Measurements from ENCODE around the gene FLNA.
A peak's percentile ranks its signal among the peaks of the same experiment; 100 is the strongest.
"Not testable (repeated sequence)": the region's sequence is repeated elsewhere in the genome, so short reads cannot be mapped to it uniquely, and the experiment has no call there.

FLNA gene

DNA sequence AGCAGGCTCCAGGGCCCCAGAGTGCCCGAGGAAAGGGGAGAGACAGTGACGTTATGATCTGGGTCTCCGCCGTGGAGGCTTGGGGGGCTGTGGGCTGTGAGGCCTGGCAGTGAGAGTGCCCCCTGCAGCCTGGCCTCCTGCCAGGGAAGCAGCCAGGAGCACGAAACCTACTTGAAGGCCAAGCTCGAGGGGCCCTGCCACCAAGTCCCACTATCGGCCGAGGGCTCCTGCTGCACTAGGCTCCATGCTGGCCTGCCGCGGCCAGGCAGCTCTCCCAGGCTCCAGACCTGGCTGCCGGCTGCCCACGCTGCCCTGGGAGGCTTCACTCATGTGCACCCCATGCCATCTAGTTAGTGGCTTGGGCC, 18.7 kb downstream of the FLNA start:
- no peak for DNase-seq

DNA sequence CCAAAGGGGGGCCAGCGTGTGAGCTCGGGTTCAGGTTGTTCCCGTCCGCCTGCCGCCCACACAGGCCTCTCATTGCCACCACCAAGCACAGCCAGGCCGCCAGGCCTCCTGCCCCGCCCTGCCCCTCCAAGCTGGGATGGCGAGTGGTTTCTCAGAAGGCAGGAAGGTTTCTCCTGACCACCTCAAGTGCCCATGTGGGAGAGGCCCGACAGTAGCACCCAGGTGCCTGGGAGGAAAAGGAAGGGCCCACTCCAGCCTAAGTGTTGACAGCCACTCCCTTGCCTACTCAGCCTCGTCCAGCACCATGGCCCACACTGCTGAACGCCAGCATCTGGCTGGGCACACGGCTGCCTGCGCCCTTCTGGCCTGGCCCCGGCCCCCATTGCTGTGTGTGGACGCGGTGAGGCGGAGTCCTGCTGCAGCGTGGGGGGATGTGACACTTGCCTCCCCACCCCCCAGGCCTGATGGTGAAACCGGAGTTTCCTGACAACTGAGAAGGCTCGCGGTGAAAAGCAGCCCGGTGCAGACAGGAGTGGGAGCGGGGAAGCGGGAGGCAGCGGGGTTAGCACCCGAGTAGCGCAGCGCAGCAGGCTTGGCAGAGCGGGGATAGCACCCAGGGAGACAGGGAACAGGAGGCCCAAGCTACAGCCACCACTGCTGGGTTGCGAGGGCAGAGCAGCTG, 19.2 kb downstream of the FLNA start:
- no peak for DNase-seq

DNA sequence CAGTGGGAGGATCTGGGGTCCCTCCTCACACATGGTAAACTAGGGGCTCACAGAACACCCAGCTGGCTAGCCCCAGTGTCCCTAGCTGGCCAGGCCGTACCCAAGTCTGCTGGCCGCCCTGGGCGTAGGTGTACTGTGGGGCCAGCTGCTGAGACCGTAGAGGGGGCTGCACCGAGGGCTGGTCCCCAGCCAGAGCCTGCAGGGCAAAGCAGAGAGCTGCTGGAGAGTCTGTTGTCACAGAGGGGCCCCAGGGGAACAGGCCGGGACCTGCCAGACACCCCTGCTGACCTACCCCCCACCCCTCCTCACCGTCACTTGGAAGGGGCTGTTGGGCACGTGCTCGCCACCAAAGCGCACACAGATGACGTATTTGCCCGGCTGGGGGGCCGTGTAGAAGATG, 19.9 kb downstream of the FLNA start:
- DNase-seq, result no peak

DNA sequence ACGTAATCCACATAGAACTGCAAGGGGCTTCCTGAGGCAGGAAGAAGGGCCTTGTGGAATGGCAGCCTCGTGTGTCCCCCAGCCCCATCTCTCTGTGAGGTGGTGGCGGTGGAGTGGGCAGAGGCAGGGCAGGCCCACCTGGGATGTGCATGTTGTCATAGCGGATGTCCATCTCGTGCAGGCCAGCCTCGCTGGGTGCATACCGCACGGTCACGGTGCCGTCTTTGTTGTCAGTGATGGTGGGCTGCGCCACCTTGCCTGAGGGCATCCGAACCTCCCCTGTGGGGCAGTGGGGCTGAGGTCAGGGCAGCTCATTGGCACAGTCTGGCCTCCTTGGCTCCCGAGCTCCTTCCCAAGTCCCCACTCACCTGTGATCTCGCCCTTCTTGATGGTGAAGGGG, 20.4 kb downstream of the FLNA start:
- DNase-seq, result no peak

DNA sequence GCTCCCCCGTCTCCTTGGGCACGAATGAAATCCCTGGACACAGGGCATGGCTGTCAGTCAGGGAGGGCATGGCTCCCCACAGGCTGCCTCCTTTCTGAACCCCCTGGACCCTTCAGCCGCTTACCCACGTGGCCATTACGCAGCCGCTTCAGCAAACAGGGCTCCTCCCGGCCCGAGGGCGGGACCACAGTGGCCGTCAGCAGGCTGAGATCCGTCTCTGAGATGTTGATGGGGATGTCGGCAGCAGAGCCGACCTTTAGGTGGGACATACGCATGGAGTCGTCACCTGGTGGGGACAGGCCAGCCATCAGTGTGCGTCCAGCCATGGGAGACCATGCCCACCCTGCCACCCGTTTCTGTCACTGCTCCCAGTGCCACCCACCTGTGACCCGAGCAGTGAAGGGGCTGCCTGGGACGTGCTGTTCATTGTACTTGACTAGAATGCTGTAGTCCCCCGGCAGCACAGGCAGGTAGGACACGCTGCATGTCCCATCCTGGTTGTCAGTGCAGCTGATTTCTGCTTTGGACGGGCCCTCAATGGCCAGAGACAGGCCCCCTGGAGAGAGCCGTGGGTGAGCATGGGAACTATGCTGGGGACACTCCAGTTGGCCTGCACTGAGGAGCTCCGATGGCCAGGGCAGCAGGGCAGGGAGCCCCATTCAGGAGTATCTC, 21.1 kb downstream of the FLNA start:
- DNase-seq, result no peak

DNA sequence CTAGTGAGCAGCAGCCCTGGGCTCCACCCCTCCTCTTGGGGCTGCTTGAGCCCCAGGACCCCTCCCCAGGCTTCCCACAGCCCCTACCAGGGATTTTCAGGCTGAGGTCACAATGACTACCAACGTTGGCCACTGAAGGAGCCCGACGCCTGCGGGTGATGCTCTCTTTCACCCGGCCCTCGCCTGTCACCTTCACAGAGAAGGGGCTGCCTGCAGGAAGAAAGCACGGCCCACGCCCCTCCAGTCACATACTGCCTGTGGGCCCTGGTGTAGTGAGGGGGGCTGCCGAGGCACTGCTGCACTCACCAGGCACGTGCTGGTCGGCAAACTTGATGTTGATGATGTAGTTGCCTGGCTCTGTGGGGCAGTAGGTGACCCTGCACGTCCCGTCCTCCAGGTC, 22.0 kb downstream of the FLNA start:
- no peak for DNase-seq

DNA sequence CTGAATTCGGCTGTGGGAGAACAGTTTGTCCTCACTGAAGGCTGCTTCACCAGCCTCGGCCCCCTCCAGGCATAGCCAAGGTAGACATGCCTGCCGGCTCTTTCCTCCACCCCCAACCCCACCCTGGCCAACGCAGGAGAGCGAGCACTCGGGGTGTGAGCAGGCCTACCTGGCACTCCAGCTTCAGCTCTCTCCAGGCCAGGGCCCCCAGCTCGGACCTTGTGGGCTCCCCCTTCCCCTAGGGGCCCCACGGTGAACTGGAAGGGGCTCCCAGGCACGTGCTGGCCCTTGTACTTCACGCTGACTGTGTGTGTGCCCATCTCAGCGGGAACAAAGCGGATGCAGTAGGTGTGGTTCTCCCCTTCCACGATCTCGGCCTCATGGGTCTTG, 22.4 kb downstream of the FLNA start:
- no peak for DNase-seq

DNA sequence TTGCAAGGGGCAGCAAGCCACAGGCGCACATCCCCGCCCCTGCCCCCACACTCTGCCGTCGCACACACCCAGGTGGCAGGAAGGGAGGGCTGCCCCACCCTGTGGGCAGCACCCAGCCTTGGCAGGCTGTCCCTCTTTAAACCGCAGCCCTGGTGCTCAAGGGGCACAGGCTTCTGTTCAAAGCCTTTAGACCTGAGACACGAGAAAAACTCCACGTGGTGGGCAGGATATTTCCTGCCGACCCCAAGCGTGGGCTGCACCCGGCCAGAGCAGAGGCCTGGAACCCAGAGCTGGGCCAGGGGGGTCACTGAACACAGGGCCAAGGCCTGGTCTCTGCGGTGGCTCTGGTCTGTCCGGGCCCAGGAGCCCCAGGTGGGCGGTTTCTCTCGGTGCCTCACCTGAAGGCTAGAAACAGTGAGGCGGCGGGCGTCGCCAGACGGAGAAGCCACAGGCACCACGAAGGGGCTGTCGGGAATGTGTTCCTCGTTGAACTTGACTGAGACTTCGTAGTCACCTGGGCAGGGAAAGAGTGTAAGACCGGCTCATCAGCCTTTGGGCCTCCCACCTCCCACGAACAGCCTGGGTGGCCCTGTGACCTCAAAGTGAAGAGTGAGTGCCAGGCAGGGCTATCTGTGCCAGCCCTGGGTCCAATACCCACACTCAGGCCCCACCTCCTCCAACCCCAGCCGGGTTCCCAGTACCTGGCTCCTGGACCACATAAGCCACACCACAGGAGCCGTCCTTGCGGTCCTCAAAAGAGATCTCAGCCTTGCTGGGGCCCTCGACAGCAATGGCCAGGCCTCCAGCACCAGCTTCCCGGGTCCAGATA, 23.0 kb downstream of the FLNA start:
- no peak for DNase-seq

DNA sequence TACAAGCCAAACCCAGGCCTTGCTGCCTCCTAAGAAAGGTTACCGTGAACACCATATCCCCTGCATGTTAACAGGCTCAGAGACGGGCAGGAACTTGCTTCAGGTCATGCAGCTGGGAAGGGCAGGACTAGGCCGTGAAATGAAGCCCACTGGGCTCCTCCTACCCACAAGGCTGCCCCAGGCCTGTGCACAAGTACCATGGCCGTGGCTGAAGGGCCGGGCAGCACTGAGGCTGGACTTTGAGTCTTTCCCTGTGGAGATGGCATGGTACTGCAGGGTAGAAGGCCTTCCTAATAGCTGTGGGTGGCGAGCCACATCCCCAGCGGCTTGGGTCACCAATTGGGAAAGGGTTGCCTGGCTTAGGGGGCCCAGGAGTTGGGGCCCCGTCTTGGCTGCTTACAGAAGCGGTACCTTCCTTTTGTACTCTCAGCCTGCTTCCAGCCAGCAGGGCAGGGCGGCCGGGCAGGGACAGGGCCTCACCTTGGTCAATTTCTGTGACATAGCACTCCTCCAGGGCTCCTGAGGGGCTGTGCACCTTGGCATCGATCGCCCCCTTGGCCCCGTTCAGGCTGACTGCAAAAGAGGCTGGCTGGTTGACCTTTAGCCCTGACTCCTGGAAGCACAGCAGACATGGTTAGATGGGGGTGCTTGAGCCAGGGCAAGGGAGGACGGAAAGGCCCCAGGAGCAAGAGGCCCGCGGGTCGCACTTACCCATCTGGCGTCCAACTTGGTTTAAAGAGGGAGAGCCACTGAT, 23.8 kb downstream of the FLNA start:
- no peak for DNase-seq

DNA sequence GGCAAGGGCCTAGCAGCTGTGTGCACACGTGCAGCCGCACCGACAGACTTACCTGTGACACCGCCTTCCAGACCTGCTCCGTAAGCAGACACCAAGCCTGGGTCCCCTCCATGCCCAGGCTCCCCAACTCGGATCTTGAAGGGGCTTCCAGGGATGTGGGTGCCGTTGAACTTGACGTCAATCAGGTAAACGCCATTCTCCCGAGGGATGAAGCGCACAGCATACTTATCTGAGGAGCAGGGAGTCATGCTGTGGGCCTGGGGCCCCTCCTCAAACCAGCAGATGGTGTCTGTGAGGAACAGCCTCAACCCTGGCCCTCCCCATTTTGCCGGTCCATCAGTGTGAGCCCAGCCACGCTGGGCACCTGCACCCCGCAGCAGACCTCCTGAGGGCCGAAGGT, 24.5 kb downstream of the FLNA start:
- no peak for DNase-seq

DNA sequence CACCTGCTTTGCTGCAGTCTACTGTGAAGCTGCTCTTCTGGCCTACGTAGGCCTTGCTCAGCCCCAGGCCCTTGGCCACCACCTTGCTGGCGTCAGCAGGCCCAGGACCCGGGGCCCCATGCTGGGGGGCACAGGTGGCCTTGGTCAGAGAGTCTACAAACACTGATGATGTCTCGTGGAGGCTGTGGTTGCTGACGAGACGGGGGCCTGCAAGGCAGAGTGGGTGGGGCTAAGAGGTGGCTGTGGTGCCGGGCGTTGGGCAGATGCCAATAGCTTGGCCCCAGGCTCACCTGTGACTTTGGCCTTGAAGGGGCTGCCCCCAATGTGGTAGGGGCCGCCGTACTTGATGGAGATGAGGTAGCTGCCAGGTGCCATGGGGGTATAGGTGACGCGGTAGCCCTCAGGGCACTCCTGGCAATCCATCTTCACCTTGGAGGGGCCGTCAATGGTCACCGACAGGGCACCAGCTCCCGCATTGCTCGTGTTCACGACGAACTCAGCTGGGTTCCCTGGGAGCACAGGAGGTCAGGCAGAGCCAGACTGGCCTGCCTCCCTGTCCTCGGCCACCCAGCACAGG, 25.0 kb downstream of the FLNA start:
- DNase-seq, result no peak

DNA sequence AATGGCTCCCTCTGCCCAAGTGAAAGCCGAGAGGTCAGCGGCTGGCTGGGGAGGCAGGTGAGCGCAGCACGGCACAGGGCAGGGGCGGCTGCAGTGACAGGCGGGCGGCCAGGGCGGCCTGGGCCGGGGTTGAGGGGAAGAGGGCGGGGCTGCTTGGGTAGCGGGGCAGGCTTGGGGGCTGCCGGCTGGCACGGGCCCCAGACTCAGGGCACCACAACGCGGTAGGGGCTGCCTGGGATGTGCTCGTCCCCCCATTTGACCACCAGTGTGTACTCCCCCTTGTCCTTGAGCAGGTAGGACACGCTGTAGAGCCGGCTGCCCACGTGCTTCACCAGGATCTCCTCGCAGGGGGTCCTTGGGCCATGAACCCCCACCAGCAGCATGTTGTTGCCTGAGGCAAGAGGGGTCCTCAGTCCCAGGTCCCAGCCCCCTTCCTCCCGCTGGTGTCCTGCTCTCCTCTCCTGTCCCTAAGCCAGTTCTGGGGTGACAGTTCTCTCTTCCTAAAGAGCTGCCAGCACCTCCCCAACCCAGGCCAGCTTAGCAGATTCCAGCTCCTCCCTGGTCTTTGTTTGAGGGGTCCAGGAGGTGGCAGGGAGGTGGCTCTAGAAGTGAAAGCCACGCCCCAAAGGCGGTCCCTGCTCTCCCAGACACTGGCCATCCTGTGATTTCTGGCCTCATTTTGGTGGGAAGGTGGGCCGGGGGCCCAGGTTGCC, 25.6 kb downstream of the FLNA start:
- no peak for DNase-seq

DNA sequence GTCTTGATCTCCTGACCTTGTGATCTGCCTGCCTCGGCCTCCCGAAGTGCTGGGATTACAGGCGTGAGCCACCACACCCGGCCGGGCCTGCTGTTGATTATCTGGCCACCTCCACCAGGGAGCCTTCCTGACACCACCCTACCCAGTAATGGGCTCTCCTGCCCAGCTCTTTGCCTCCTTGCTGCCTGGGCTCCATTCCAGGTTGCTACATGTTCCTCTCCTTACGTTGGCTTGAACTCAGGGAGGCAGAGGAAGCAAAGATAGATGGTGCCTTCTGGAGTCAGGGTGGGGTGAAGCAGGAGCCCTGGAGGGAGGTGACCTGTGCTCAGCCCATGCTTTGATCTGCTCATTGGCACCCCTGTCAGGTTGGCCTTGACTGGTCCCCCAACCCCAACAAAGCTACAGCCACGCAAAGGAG, 26.3 kb downstream of the FLNA start:
- no peak for DNase-seq

DNA sequence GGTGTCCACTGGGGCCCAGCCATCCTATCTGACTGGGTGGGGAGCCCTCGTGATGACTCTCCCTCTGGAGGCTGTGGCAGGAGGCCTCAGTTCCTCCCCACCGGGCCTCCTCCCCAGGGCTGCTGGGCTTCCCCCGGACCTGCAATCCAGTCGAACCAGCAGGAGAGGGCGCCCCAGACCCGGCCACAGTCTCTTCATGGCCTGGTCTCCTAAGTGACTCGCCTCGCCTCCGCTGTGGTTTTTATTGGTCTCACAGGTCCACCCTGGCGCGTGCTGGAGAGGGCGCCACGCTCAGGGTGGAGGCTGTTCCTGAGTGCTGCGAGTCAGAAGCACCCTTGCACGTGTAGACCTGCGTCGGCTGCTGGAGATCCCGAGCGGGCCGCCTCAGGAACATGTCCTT, 30.8 kb downstream of the FLNA start:
- DNase-seq, result not testable (repeated sequence)

DNA sequence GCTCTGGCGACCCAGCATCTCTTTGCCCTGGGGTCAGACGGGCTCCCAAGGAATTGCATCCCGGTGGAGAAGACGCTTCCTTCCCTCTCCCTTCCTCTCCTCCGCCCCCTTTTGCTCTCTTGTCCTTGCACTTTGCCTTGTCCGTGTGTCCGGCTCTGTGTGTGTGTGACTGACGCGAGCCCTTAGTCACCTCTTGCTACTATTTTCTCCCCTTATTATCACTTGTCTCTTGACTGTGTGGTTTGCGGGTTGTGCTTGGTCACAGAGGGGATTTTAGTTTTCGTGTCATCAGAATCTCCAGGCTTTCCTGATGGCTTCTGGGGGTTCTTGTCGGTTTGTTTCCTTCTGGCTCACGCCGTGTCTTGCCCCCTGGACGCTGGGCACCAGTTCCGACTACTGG, 31.4 kb downstream of the FLNA start:
- DNase-seq, result not testable (repeated sequence)

DNA sequence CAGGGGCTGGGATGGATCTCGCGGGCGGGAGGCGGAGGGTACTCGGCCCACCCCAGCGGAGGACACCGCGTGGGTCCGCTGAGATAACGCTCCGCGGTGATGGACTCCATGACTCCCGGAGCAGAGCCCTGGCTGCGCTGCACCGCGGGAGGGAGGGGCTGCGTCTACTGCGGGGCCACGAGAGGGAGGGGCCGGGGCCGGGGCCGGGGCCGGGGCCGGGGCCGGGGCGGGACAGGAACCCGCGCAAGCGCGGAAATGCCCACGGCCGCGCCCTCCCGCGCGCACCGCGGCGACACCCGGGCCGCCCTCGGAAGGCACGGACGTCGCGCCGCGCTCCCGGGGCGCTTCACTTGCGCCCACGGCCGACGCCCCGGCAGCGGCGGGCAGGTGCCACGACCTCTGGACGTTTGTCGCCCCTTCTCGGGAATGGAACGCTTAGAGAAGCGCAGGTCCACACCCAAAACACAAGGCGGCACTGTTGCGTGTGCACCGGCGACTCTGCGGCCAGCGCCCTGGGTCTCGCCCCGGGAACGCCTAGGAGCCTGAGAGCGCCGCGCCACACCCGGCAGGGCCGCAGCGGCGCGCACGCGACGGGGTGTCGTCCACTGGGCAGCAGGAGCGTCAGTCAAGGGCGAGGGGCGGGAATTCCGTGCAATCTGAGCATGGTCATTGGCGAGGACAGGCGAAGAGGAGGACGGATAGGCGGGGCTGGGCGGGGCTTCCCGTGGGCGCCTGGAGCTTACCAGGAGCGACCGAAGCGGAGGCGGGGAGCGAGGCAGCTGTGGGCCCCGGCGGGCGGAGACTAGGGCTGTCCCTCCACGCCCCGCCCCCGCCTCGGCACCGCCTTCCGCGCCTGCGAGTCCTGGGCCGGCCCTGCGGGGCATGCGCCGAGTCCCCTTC, 32.8 kb downstream of the FLNA start:
- not testable (repeated sequence) for DNase-seq

DNA sequence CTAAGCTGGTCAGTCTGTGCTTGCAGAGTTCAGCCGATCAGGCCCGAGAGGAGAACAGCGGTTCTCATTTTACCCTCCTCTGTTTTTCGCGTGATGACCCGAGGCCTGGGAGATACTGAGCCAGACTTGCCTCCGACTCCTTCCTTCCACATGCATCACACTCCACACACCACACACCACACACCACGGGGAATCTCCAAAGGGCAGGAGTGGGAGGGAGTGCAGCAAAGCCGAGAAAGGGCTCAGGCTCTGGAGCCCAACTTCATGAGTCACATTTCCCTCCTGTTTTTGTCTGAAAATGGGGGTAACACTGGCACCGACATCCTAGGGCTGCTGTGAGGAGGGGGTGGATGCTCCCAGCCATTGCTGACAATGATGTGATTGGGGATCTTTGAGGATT, 39.9 kb downstream of the FLNA start:
- DNase-seq, result no peak

DNA sequence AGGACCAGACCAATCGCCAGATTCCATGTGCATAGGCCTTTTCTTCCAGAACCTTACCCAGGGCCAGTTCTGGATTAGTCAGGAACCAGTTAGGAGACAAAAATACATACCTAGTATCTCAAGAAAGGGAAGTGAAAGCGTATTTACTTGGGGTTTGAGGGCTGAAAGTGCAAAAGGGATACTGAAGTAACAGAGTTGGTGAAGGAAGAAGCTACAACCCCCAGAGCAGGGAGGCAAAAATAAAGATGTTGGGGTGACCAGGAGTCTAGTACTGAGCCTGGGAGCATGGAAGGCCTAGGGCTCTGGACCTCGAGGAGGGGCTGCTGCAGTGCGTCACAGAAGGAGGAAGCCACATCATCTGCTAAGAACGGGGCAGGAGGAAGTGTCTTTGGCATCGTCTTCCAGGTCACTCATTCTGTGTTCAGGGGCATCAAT, 40.6 kb downstream of the FLNA start:
- no peak for DNase-seq

DNA sequence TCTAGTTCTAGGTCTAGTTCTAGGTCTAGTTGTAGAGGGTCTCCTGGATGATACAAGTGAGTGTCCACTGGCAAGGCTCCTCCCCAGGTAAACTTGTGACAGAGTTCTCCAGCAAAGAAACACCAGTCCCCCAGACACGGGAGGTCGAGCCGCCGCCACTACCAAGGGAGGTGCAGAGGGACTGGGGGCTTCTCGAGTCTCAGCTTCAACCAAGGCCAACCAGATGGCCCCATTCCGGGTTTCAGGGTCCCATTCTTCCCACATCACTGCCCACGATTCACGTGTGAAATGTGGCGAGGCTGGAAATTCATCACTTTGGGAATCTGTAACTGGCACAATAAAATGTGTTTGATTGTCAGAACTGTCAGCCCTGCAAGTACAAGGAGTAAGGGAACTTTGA, 41.3 kb downstream of the FLNA start:
- DNase-seq, result no peak

DNA sequence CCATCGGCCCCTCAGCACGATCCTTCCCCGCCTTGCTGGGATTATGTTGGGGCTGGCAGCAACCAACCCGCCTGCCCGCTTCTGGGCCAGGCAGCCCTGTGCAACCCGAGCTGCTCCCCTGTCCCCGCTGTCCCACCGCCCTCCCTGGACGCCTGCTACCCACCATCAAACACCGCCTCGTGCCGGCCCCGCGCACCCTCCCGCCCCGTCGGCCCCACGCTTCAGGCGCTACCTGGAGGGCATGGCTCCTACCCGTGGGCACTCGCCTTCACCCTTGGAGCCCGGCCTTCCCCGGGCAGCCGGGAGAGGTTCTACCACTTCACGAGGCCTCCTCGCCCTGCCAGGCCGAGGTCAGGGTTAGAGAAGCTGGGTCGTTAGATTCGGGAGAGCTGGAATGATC, 41.9 kb downstream of the FLNA start:
- DNase-seq, result no peak

DNA sequence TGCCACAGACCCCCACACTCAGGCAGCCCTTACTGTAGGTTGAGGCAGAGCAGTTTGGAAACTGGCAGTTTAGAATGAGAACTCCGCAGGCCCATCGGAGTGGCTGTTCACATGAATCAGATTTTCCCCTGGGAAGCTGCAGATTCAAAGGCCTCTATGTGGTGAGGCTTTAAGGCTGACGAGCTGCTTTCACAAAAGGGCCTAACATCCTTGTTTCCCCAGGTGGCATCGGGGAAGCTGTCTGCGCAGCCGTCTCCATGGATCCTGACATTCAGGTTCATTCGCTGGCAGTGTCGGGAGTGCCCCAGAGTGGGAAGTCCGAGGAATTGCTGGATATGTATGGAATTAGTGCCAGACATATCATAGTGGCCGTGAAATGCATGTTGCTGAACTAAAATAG, 45.1 kb downstream of the FLNA start:
- DNase-seq, result peak; percentile 32
